GM21529 (cell line): ENCODE measurements around the gene OR1D5.
A peak's percentile ranks its signal among the peaks of the same experiment; 100 is the strongest.
"Not testable (repeated sequence)": the region's sequence is repeated elsewhere in the genome, so short reads cannot be mapped to it uniquely, and the experiment has no call there.

Source experiments
- ATAC-seq: cut with Tn5 transposase; IDR thresholded peaks from one replicate; pipeline ENCODE4 v1.9.1; 2021; ENCODE audit not compliant: unreplicated experiment

The OR1D5 gene

GRCh38 chr17:3063507-3063906 is at the start of gene OR1D5:
Gene OR1D5, minus strand, starts transcription at chr17:3063607. Its CDS starts 0 bp downstream, at chr17:3063607.
- ATAC-seq, result not testable (repeated sequence)

GRCh38 chr17:3104322-3104721 is 40.9 kb upstream of the OR1D5 start, which contains the start of gene OR1D2:
Gene OR1D2, minus strand, starts transcription at chr17:3104422. Its CDS starts 11,426 bp downstream, at chr17:3092996.
- no peak for ATAC-seq

- ATAC-seq, result not testable (repeated sequence)
Measured at GRCh38 chr17:3073850-3074249, 10.4 kb upstream of the OR1D5 start.

GRCh38 chr17:3065192-3065591 is 1.8 kb upstream of the OR1D5 start:
- not testable (repeated sequence) for ATAC-seq

GRCh38 chr17:3062824-3063377 is 506 bp downstream of the OR1D5 start:
- ATAC-seq, result not testable (repeated sequence)

GRCh38 chr17:3054868-3055267 is 8.5 kb downstream of the OR1D5 start:
- ATAC-seq, result not testable (repeated sequence)

- ATAC-seq, result no peak
Measured at GRCh38 chr17:3049705-3050295, 13.6 kb downstream of the OR1D5 start.

- ATAC-seq, result peak; percentile 80
Measured at GRCh38 chr17:3048727-3049471, 14.5 kb downstream of the OR1D5 start.

- ATAC-seq, result no peak
Measured at GRCh38 chr17:3046753-3047152, 16.7 kb downstream of the OR1D5 start.

GRCh38 chr17:3043737-3044365 is 19.6 kb downstream of the OR1D5 start:
- no peak for ATAC-seq

- no peak for ATAC-seq
Measured at GRCh38 chr17:3040882-3041281, 22.5 kb downstream of the OR1D5 start.

- no peak for ATAC-seq
Measured at GRCh38 chr17:3039736-3040135, 23.7 kb downstream of the OR1D5 start.

GRCh38 chr17:3038941-3039340 is 24.5 kb downstream of the OR1D5 start:
- ATAC-seq, result no peak

- no peak for ATAC-seq
Measured at GRCh38 chr17:3037259-3037658, 26.1 kb downstream of the OR1D5 start.

- no peak for ATAC-seq
Measured at GRCh38 chr17:3036800-3037199, 26.6 kb downstream of the OR1D5 start.

- no peak for ATAC-seq
Measured at GRCh38 chr17:3035968-3036280, 27.5 kb downstream of the OR1D5 start.

- no peak for ATAC-seq
Measured at GRCh38 chr17:3035256-3035967, 28.0 kb downstream of the OR1D5 start.

GRCh38 chr17:3034578-3034920 is 28.9 kb downstream of the OR1D5 start:
- ATAC-seq, result no peak

GRCh38 chr17:3033741-3034577 is 29.4 kb downstream of the OR1D5 start:
- ATAC-seq, result no peak

- ATAC-seq, result no peak
Measured at GRCh38 chr17:3033248-3033640, 30.2 kb downstream of the OR1D5 start.
